Measurements from ENCODE around the gene COQ4.

DNA sequence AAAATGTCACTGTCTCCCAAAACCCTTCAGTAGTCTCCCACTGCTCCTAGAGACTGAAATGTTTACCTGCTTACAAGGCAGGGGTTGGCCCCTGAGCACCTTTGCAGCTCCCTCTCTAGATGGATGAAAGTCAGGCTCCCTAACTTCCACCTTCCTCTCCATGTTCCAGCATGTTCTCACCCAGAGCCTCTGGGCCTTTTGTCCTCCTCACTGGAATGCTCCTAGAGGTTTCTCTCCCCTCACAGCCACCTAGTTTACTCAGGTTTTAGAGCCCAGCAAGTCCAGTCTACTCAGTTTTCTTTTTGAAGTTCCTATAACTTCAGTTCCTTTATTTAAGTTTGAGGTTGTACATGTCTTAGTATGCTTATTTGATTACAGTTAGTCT, 47.7 kb downstream of the COQ4 start:
- TF ChIP-seq, protein P1, sequence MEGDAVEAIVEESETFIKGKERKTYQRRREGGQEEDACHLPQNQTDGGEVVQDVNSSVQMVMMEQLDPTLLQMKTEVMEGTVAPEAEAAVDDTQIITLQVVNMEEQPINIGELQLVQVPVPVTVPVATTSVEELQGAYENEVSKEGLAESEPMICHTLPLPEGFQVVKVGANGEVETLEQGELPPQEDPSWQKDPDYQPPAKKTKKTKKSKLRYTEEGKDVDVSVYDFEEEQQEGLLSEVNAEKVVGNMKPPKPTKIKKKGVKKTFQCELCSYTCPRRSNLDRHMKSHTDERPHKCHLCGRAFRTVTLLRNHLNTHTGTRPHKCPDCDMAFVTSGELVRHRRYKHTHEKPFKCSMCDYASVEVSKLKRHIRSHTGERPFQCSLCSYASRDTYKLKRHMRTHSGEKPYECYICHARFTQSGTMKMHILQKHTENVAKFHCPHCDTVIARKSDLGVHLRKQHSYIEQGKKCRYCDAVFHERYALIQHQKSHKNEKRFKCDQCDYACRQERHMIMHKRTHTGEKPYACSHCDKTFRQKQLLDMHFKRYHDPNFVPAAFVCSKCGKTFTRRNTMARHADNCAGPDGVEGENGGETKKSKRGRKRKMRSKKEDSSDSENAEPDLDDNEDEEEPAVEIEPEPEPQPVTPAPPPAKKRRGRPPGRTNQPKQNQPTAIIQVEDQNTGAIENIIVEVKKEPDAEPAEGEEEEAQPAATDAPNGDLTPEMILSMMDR (IDR thresholded peaks at IDR 0.05): no peak
- no peak for TF ChIP-seq ZFX (IDR thresholded peaks at IDR 0.05; ENCODE audit: borderline replicate concordance)
